Epithelial cell of esophagus (primary cell): Measurements from ENCODE around the gene TBX18.

Experiments used
- DNase-seq: peaks from one replicate; pipeline ENCODE4 v3.0.0; 2010; ENCODE audit warnings: low read depth
- H3K4me3 ChIP-seq: 2 replicates; pipeline ENCODE4 v1.5.1; 2011; ENCODE audit warnings: mild to moderate bottlenecking, low read length, control low read depth
- TF ChIP-seq, protein P1 (sequence below): IDR thresholded peaks from 2 replicates; pipeline ENCODE4 v1.5.1; 2011; ENCODE audit warnings: low read depth, mild to moderate bottlenecking, low read length, control low read depth, inconsistent platforms; ENCODE audit not compliant: insufficient read depth; ENCODE audit errors: missing control alignments

The TBX18 gene

DNA sequence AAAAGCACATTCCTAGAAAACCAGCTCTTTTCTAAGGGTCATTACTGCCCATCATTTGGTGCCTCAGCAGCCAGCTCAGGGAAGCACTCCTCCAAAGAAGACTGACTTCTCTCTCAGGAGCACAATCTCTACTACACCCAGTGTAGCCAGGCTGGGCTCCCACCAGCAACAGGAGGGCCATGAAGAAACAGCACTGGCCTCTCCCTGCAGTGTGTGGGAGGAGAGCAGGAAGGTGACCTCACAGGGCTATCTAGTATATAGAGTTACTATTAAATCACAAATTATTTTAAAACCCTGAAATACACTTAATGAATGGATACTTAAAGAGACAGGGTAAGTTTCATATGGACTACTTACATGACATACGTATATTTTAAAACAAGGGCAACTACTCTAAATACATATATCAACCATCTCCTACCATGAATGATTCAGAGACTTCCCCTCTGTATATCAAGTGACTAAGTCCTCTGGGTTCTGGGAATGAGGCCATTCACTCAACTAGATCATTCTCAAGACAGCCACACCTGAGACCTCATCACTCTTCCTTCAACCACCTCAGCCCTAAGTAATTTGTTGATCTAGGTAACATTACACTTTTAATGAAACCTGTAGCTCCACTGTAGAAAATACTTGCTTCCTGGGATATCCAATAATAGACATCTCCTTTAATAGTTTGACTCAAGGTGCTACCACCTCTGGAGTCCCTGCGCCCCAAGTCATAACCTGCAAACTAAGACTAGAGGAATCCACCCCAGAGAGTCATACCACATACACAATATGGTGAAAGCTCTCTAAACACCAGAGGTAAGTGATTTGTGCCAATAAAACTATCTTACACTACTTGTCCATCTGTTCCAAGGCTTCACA is 25.2 kb downstream of the TBX18 start:
- TF ChIP-seq, protein P1, sequence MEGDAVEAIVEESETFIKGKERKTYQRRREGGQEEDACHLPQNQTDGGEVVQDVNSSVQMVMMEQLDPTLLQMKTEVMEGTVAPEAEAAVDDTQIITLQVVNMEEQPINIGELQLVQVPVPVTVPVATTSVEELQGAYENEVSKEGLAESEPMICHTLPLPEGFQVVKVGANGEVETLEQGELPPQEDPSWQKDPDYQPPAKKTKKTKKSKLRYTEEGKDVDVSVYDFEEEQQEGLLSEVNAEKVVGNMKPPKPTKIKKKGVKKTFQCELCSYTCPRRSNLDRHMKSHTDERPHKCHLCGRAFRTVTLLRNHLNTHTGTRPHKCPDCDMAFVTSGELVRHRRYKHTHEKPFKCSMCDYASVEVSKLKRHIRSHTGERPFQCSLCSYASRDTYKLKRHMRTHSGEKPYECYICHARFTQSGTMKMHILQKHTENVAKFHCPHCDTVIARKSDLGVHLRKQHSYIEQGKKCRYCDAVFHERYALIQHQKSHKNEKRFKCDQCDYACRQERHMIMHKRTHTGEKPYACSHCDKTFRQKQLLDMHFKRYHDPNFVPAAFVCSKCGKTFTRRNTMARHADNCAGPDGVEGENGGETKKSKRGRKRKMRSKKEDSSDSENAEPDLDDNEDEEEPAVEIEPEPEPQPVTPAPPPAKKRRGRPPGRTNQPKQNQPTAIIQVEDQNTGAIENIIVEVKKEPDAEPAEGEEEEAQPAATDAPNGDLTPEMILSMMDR: no peak
- DNase-seq: peak; percentile 96
- H3K4me3 ChIP-seq: no peak overlapping the region

DNA sequence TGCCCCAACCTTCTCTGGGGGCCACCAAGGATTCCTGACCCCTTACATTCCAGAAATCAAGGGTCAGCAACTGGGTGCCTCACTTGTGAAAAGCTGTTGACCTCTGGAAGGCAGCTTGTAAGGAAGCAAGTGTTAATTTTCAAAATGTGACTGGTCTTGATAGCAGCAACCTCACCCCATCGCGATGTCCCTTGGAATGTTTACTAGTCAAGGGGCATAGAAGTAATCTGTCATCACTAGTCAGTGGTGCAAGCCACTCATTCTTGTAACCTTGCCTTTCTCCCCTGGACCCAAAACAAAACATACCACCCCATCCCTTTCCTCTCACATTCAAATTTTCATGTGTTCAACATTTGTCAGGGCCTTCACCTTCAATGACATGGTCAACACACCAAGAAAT is 30.5 kb downstream of the TBX18 start:
- H3K4me3 ChIP-seq: no peak overlapping the region
- DNase-seq: no peak
- TF ChIP-seq, protein P1: no peak

DNA sequence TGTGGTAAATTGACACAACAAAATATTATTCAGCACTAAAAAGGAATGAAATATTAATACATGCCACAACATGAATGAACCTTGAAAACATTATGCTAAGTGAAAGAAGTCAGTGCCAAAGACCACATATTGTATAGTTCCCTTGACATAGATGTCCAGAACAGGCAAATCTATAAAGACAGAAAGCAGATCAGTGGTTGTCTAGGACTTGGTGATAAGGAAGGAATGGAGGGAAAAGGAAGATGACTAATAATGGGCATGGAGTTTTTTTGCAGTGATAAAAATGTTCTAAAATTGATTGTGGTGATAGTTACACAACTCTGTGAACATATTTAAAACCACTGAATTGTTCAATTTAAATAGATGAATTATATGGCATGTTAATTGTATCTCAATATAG is 32.5 kb downstream of the TBX18 start:
- DNase-seq: no peak
- TF ChIP-seq, protein P1: no peak
- no peak overlapping the region for H3K4me3 ChIP-seq

DNA sequence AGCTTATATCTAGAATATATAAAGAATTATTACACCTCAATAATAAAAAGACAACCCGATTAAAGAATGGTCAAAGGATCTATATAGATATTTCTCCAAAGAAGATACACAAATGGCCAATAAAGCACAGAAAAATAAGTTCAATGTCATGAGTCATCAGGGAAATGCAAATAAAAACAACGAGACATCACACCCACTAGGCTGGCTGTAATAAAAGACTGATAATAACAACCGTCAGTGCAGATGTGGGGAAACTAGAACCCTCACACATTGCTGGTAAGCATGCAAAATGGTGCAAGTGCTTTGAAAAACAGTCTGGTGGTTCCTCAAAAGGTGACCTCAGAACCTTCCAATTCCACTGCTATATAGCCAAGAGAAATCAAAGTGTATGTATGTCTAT is 33.0 kb downstream of the TBX18 start:
- TF ChIP-seq, protein P1: no peak
- peak; percentile 20 for DNase-seq
- H3K4me3 ChIP-seq: no peak overlapping the region

DNA sequence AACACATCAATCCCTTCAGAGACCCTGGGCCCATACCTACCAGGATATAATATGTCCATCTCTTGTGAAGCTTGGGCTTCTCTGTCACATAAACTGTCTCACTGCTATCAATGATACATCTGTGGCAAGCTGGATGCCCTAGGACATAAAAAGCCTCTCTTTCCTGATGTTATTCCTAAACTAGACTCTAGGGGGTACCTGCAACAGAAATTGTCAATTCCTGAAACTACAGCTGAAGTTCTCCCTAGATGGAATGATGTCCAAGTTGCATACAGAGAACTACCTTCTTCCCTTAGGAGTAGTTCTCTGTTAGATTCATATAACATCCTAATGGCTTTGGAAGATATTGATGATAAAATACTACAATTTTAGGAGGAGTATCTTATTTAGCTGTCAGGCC is 35.8 kb downstream of the TBX18 start:
- TF ChIP-seq, protein P1: peak; percentile 65
- DNase-seq: peak; percentile 62
- H3K4me3 ChIP-seq: no peak overlapping the region

DNA sequence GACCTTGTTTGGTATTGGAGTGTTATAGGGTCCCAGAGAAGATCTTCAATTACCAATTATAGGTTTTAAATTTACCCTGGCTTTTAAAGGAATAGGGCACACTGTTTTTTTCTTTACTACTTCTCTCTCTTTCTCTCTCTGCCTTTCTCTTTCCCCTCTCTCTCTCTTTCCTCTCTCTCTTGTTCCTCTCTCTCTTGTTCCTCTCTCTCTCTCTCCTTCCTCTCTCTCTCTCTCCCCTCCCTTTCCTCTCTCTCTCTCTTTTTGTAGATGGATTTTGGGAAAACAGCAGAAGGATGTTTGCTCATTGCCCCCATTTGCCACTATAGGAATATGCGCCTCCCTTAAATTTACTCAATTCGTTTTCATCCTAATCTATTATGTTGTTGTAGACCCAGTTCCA is 45.2 kb downstream of the TBX18 start:
- H3K4me3 ChIP-seq: no peak overlapping the region
- no peak for DNase-seq
- TF ChIP-seq, protein P1: no peak
